ENCODE results near the gene RPL35. TPM values are rescaled to one million over a fixed set of nuclear protein-coding genes. Genes with fewer than 3 reads are reported as not detected.
A peak's percentile ranks its signal among the peaks of the same experiment; 100 is the strongest.

The RPL35 gene
- total RNA-seq (2021; fragmentation: NEBNext Ultra II Directional; extraction: Animal tissue kit (Norgen Biotek cat#: 25700)) (1,831 and 1,889 TPM in 2 replicates), polyA plus RNA-seq (2011; rRNA removed) (2,448 and 2,722 TPM in 2 replicates), polyA minus RNA-seq (2011; rRNA and poly(A)+ RNA removed) (246 and 282 TPM in 2 replicates)
- polyA plus RNA-seq (2011; cell fraction: cytosol; rRNA removed), result 4,965 TPM
- 2,178 TPM for polyA plus RNA-seq (2011; cell fraction: nucleus; rRNA removed)
- polyA plus RNA-seq (2012, experiment 1 of 2), result 2,603 to 3,842 TPM (median 3,090 TPM) in 4 replicates
- polyA plus RNA-seq (2012, experiment 2 of 2), result 9,007 TPM
- 5,141 TPM for polyA plus RNA-seq (2013, experiment 1 of 2)
- 5,188 TPM for polyA plus RNA-seq (2013, experiment 2 of 2)
- 329 TPM for polyA minus RNA-seq (2011; cell fraction: cytosol; rRNA and poly(A)+ RNA removed)
- polyA minus RNA-seq (2011; cell fraction: nucleus; rRNA and poly(A)+ RNA removed), result 840 TPM
- long read RNA-seq, experiment 1, transcript RPL35-201 (4 exons, 455 nt), result major isoform, 461 of 752 reads
- long read RNA-seq, experiment 1, transcript RPL35-203 (3 exons, 785 nt), result minor isoform, 244 of 752 reads
- long read RNA-seq, experiment 1, partial matches to known transcripts, result 41 of 752 reads
- long read RNA-seq, experiment 1, other reads (novel, unspliced or antisense), result 5 of 752 reads
- long read RNA-seq, experiment 2, partial matches to known transcripts, result 1 of 4 reads
- long read RNA-seq, experiment 2, other reads (novel, unspliced or antisense), result 2 of 4 reads

GRCh38 chr9:124861342-124862229 is at the start of gene RPL35, which contains the start of gene ARPC5L:
Gene RPL35 (minus strand): TSS chr9:124861957. CDS start chr9:124861912, 45 bp downstream.
Gene ARPC5L (plus strand): TSS chr9:124862130. CDS start chr9:124869291, 7,161 bp downstream.
- WGBS, 2 experiments (ENCODE audit: extremely low coverage in 1 of 2, insufficient coverage in 1 of 2, insufficient read length in 1 of 2, insufficient replicate concordance in 2 of 2, low coverage in 1 of 2, low lambda C conversion rate in 2 of 2, missing lambda C conversion rate in 1 of 2), result 0% methylated on average over 50 of the region's 92 CpGs; no CpG with 5 or more reads in 1 of the 2 experiments
- no peak within 1 kb of the TSS for H2BK20ac ChIP-seq (ENCODE audit: low read length)
- FAIRE-seq, result no peak
- 0 out of 2 replicates have a peak, but pooled peaks have one; percentile 25 for TF ChIP-seq YY1 (IDR thresholded peaks at IDR 0.05; ENCODE audit: low read depth, low read length)
- TF ChIP-seq ASH2L (IDR thresholded peaks at IDR 0.05; ENCODE audit: low read length), result peak; percentile 67
- peak; percentile 98 for TF ChIP-seq JUND (IDR thresholded peaks at IDR 0.05; ENCODE audit: low read length)
- TF ChIP-seq, protein P1, sequence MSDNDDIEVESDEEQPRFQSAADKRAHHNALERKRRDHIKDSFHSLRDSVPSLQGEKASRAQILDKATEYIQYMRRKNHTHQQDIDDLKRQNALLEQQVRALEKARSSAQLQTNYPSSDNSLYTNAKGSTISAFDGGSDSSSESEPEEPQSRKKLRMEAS (IDR thresholded peaks at IDR 0.05), result peak; percentile 73
- TF ChIP-seq BACH1 (IDR thresholded peaks at IDR 0.05; ENCODE audit: low read length), result no peak

More at GRCh38 chr9:124861342-124862229, at the start of gene RPL35, which contains the start of gene ARPC5L:
- Histone ChIP-seq H2BK12ac (ENCODE audit: low read depth, low read length) (peak within 1 kb of the TSS; percentile 22; the same call in 1 of the 2 replicates), H4K20me1 (replicated peaks in 1 of 2; ENCODE audit: control insufficient read depth in 1 of 2, insufficient read depth in 2 of 2, low read length in 2 of 2) (peaks cover 34 to 39% of the 10 kb centered on the region in 2 experiments), H3K79me2 (ENCODE audit: control insufficient read depth in 1 of 2, insufficient read depth in 2 of 2, low read length in 2 of 2) (peaks cover 16 to 33% of the 10 kb centered on the region in 2 experiments), H3K27me3 (replicated peaks in 1 of 4; ENCODE audit: control insufficient read depth in 3 of 4, extremely low read depth in 1 of 4, insufficient read depth in 3 of 4, low read length in 3 of 4) (no peaks in the 10 kb centered on the region), H4K5ac (ENCODE audit: insufficient read length, low read depth, low read length) (peak within 1 kb of the TSS; percentile 88), H3K79me1 (ENCODE audit: low read depth, low read length) (peaks cover 10% of the 10 kb centered on the region), H3K9ac (replicated peaks in 1 of 4; ENCODE audit: extremely low read depth in 1 of 4, low read depth in 3 of 4, low read length in 3 of 4) (peak within 1 kb of the TSS; percentile 94 to 97 (median 96)), H3K23me2 (ENCODE audit: low read depth, low read length) (peaks cover 7% of the 10 kb centered on the region), H4K91ac (replicated peaks; ENCODE audit: insufficient read length, low read length) (peak within 1 kb of the TSS; percentile 77), H3K14ac (ENCODE audit: insufficient read length) (no peak within 1 kb of the TSS), H3K9me3 (ENCODE audit: insufficient read depth in 2 of 2, low read depth in 1 of 2, low read length in 1 of 2) (no peaks in the 10 kb centered on the region), H3K4me3 (ENCODE audit: extremely low read depth in 1 of 4, insufficient read depth in 2 of 4, low read depth in 3 of 4, low read length in 4 of 4) (peak within 1 kb of the TSS; percentile 86 to 97 (median 96)), H3K36me3 (ENCODE audit: control insufficient read depth in 2 of 4, insufficient read depth in 4 of 4, low read length in 3 of 4) (peaks cover 36 to 46% (median 40%) of the 10 kb centered on the region in 4 experiments), H3K56ac (replicated peaks; ENCODE audit: insufficient read length, low read depth, low read length) (peak within 1 kb of the TSS; percentile 60), H2BK120ac (replicated peaks; ENCODE audit: low read depth, low read length) (no peak within 1 kb of the TSS), H2BK5ac (ENCODE audit: low read depth, low read length) (peak within 1 kb of the TSS; percentile 94), H3K23ac (ENCODE audit: insufficient read length) (no peak within 1 kb of the TSS), H3K4ac (replicated peaks; ENCODE audit: insufficient read length, low read depth, low read length) (peak within 1 kb of the TSS; percentile 98), H2AK5ac (ENCODE audit: low read depth, low read length) (peak within 1 kb of the TSS; percentile 87; the same call in 1 of the 2 replicates), H3K18ac (ENCODE audit: extremely low read depth, low read length) (peak within 1 kb of the TSS; percentile 97), H3K4me1 (replicated peaks in 1 of 4; ENCODE audit: control insufficient read depth in 3 of 4, insufficient read depth in 4 of 4, low read length in 3 of 4) (peaks cover 0 to 10% (median 8%) of the 10 kb centered on the region in 4 experiments; a peak in 5 of 7 replicates), H3K27ac (ENCODE audit: low read depth, low read length) (peak within 1 kb of the TSS; percentile 89), H4K8ac (ENCODE audit: extremely low read depth, insufficient read depth, low read length) (peak within 1 kb of the TSS; percentile 99), H2BK15ac (ENCODE audit: low read length) (peak within 1 kb of the TSS; percentile 50; the same call in 1 of the 2 replicates), H3K4me2 (ENCODE audit: insufficient read depth in 1 of 2, low read depth in 2 of 2, low read length in 2 of 2) (peak within 1 kb of the TSS; percentile 86 to 88), H2AFZ (ENCODE audit: low read length) (peak within 1 kb of the TSS; percentile 94; the same call in 1 of the 2 replicates)
- POLR2A ChIA-PET (ENCODE audit: partially characterized antibody), result interaction anchor here (0.6 to 25.5 kb wide), 47 partner anchors 9 to 826 kb away, joined by 3 to 573 read pairs (median 4); partner anchors contain the start of genes HSPA5, NR6A1, OLFML2A and WDR38
- DNase-seq (ENCODE audit: low read depth in 1 of 2, low spot score in 2 of 2), result peak in 1 of 2 experiments; percentile 94
- CTCF ChIA-PET (ENCODE audit: partially characterized antibody), result interaction anchor here (0.8 to 42.1 kb wide), 12 partner anchors 8 to 244 kb away, joined by 3 to 1529 read pairs (median 4); partner anchors contain the start of genes NR6A1, OLFML2A and WDR38
